ENCODE results near the gene LMF1. TPM values are rescaled to one million over a fixed set of nuclear protein-coding genes. Genes with fewer than 3 reads are reported as not detected.

Gene LMF1
- total RNA-seq, 1 experiment from 2014 or later: 12.8 TPM

DNA sequence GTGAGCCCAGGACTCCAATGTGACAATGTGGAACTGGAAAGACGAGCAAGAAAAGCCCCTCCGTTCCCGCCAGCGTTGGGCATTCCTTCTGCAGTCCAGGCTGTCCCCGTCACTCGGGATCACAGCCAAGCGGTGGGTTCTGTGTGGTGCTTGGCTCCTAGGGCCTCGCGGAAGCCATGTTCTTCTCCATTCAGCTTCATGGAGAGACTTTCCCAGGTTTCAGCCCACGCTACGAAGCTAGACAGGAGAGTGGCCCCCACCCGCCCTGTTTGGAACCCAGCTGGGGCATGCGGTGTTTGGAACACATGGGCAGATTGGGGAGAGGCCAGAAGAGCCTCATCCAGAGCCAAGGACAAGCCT is 5.8 kb downstream of the LMF1 start (continued):
- no peak for TF ChIP-seq ATF3 (IDR thresholded peaks at IDR 0.05)
- TF ChIP-seq ZBTB33 (IDR thresholded peaks at IDR 0.05; ENCODE audit: extremely low read depth, insufficient replicate concordance, low read length): no peak
- TF ChIP-seq SIN3A (IDR thresholded peaks at IDR 0.05; ENCODE audit: low read depth): no peak
- no peak for TF ChIP-seq ELF1 (IDR thresholded peaks at IDR 0.05; ENCODE audit: borderline replicate concordance, low read depth)
- TF ChIP-seq CEBPB (IDR thresholded peaks at IDR 0.05; ENCODE audit: low read depth): no peak
- TF ChIP-seq POLR2AphosphoS5 (IDR thresholded peaks at IDR 0.05; ENCODE audit: low read depth, low read length): no peak

DNA sequence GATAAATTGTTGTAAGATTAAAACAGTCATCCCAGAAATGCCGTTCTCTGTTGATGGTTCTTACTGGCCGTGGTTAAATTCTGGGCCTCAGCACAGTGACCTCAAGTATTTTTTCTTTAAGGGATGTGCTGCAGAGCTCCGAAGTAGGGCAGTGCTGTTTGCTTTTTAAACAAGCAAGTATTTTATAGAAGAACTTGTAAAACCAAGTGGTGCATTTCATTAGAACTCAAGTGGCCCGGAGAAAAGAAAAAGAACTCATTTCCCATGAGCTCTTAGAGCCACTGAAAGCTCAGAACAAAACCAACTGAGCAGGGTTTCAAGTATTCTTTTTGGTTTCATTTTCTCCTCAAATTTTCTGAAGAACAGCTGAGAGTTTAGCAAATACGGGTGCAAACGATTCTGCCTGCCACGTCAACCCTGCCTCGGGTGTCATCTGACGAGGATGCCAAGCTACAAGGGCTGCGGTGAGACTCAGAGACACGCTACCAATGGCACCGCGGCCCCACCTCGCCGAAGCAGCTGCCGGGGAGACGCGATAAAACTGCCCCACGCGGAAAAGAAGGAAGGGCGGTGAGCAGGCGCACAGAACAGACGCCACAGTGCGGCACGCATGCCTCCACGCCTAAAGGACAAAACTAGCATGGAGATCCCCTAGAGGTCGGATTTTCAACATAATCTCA is 6.3 kb downstream of the LMF1 start:
- Histone ChIP-seq H3K9me3 (ENCODE audit: control insufficient read depth in 1 of 2, insufficient read depth in 1 of 2, low read depth in 1 of 2, low read length in 2 of 2) (no peaks in the 10 kb centered on the region; a peak in 1 of 4 replicates), H3K4me1 (ENCODE audit: control insufficient read depth in 1 of 2, insufficient read depth in 2 of 2, low read length in 2 of 2) (peaks cover 8 to 11% of the 10 kb centered on the region in 2 experiments), H3K79me2 (ENCODE audit: insufficient read depth, low read length) (peaks cover 3% of the 10 kb centered on the region; the same call in 1 of the 2 replicates), H4K20me1 (ENCODE audit: insufficient read depth) (no peaks in the 10 kb centered on the region), H2AFZ (ENCODE audit: low read depth, low read length, poor library complexity, severe bottlenecking) (no peak overlapping the region), H3K4me2 (ENCODE audit: low read length) (no peak overlapping the region), H3K4me3 (replicated peaks in 1 of 2; ENCODE audit: low read depth in 1 of 2, low read length in 2 of 2) (no peak overlapping the region), H3K9me2 (ENCODE audit: insufficient read depth) (no peaks in the 10 kb centered on the region), H3K27ac (ENCODE audit: low read depth, low read length) (no peak overlapping the region), H3K9ac (ENCODE audit: low read length) (no peak overlapping the region), H3K36me3 (ENCODE audit: control insufficient read depth in 1 of 2, insufficient read depth in 2 of 2, low read length in 2 of 2) (peaks cover 0 to 9% of the 10 kb centered on the region in 2 experiments; a peak in 1 of 4 replicates), H3K27me3 (ENCODE audit: insufficient read depth, low read length) (no peaks in the 10 kb centered on the region)
- intact Hi-C loops (cut with micrococcal nuclease): no loop called here
- no peak for DNase-seq (ENCODE audit: low read depth, low spot score)
- ATAC-seq: no peak
- no peak for TF ChIP-seq POLR2A (IDR thresholded peaks at IDR 0.05; ENCODE audit: borderline replicate concordance, extremely low read depth, insufficient read depth, insufficient read length)
- TF ChIP-seq TCF7L2 (IDR thresholded peaks at IDR 0.05; ENCODE audit: borderline replicate concordance, extremely low read depth, insufficient read depth, insufficient read length): no peak
- TF ChIP-seq YY1 (IDR thresholded peaks at IDR 0.05; ENCODE audit: extremely low read depth, insufficient replicate concordance, low read depth, low read length): no peak
- TF ChIP-seq CEBPB (IDR thresholded peaks at IDR 0.05; ENCODE audit: low read depth): no peak
- TF ChIP-seq EZH2phosphoT487 (IDR thresholded peaks at IDR 0.05; ENCODE audit: borderline replicate concordance): no peak
- no peak for TF ChIP-seq ELF1 (IDR thresholded peaks at IDR 0.05; ENCODE audit: borderline replicate concordance, low read depth)
- no peak for TF ChIP-seq JUND (IDR thresholded peaks at IDR 0.05)
- TF ChIP-seq FOSL1 (IDR thresholded peaks at IDR 0.05; ENCODE audit: low read depth): no peak
- no peak for TF ChIP-seq EGR1 (IDR thresholded peaks at IDR 0.05; ENCODE audit: low read depth)
- TF ChIP-seq, protein P1, sequence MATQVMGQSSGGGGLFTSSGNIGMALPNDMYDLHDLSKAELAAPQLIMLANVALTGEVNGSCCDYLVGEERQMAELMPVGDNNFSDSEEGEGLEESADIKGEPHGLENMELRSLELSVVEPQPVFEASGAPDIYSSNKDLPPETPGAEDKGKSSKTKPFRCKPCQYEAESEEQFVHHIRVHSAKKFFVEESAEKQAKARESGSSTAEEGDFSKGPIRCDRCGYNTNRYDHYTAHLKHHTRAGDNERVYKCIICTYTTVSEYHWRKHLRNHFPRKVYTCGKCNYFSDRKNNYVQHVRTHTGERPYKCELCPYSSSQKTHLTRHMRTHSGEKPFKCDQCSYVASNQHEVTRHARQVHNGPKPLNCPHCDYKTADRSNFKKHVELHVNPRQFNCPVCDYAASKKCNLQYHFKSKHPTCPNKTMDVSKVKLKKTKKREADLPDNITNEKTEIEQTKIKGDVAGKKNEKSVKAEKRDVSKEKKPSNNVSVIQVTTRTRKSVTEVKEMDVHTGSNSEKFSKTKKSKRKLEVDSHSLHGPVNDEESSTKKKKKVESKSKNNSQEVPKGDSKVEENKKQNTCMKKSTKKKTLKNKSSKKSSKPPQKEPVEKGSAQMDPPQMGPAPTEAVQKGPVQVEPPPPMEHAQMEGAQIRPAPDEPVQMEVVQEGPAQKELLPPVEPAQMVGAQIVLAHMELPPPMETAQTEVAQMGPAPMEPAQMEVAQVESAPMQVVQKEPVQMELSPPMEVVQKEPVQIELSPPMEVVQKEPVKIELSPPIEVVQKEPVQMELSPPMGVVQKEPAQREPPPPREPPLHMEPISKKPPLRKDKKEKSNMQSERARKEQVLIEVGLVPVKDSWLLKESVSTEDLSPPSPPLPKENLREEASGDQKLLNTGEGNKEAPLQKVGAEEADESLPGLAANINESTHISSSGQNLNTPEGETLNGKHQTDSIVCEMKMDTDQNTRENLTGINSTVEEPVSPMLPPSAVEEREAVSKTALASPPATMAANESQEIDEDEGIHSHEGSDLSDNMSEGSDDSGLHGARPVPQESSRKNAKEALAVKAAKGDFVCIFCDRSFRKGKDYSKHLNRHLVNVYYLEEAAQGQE (IDR thresholded peaks at IDR 0.05; ENCODE audit: low read depth): no peak
- TF ChIP-seq RAD21 (IDR thresholded peaks at IDR 0.05; ENCODE audit: low read depth): no peak
- TF ChIP-seq SRF (IDR thresholded peaks at IDR 0.05; ENCODE audit: low read depth): no peak
- no peak for TF ChIP-seq SP1 (IDR thresholded peaks at IDR 0.05; ENCODE audit: low read depth)
- TF ChIP-seq ZNF274 (IDR thresholded peaks at IDR 0.05; ENCODE audit: low read depth, low read length): no peak
- ChIA-PET CTCF (no interaction called here), POLR2A (interaction anchor here (0.8 kb wide), 1 partner anchor 17 kb away, joined by 4 read pairs; the partner anchor contains the start of gene SOX8), RAD21 (ENCODE audit: low non-redundant PET in 1 of 2, low total read pairs in 2 of 2, uncharacterized antibody in 2 of 2, unreplicated experiment in 2 of 2) (no interaction called here)
- no TSS peak for BruUV-seq (replicated peaks)

Measured in HCT116 (cell line).